ENCODE data around the gene PGA5.
"Not testable (repeated sequence)": the region's sequence is repeated elsewhere in the genome, so short reads cannot be mapped to it uniquely, and the experiment has no call there.

GRCh38 chr11:61222692-61223091, 18.3 kb upstream of the PGA5 start:
- TF ChIP-seq PATZ1 (CRISPR knock-in tag; IDR thresholded peaks at IDR 0.05; ENCODE audit: borderline replicate concordance); ARNTL (CRISPR knock-in tag; IDR thresholded peaks at IDR 0.05; ENCODE audit: borderline replicate concordance, low read depth): not testable (repeated sequence)
